ENCODE results near the gene PLCD3. TPM values are rescaled to one million over a fixed set of nuclear protein-coding genes. Genes with fewer than 3 reads are reported as not detected.

PLCD3 gene
- total and polyA plus RNA-seq, 2 of the 8 experiments (the other 6 are each of a cell fraction or from before 2014, with no cell fraction given) = 26.5 to 48.1 TPM

GRCh38 chr17:45098869-45099616 is 33.3 kb downstream of the PLCD3 start:
- peak; percentile 36 for FAIRE-seq
- WGBS, 2 experiments (ENCODE audit: extremely low coverage in 1 of 2, insufficient coverage in 1 of 2, insufficient read length in 1 of 2, insufficient replicate concordance in 2 of 2, low coverage in 1 of 2, low lambda C conversion rate in 2 of 2, missing lambda C conversion rate in 1 of 2) = 62% methylated on average over 9 of the region's 9 CpGs; no CpG with 5 or more reads in 1 of the 2 experiments
- TF ChIP-seq RAD21 (IDR thresholded peaks at IDR 0.05 in 1 of 2, conservative IDR thresholded peaks at IDR 0.05 in 1 of 2; ENCODE audit: low read depth in 2 of 2, low read length in 2 of 2) = peak; percentile 73 to 76
- peak; percentile 20; the same call in 1 of the 2 replicates for TF ChIP-seq POLR2AphosphoS5 (IDR thresholded peaks at IDR 0.05; ENCODE audit: low read depth, low read length)
- no peak for TF ChIP-seq HDAC2 (IDR thresholded peaks at IDR 0.05; ENCODE audit: borderline replicate concordance in 1 of 2, low read depth in 2 of 2, low read length in 2 of 2)
- no peak for TF ChIP-seq SAP30 (IDR thresholded peaks at IDR 0.05; ENCODE audit: insufficient read depth, insufficient replicate concordance, low read length)
- 0 out of 2 replicates have a peak, but pooled peaks have one; percentile 26 for TF ChIP-seq YY1 (IDR thresholded peaks at IDR 0.05; ENCODE audit: low read depth, low read length)

More at GRCh38 chr17:45098869-45099616, 33.3 kb downstream of the PLCD3 start:
- Histone ChIP-seq H2BK12ac (ENCODE audit: low read depth, low read length) (no peak overlapping the region), H2BK120ac (replicated peaks; ENCODE audit: low read depth, low read length) (no peak overlapping the region), H3K18ac (ENCODE audit: extremely low read depth, low read length) (no peak overlapping the region), H2BK20ac (ENCODE audit: low read length) (no peak overlapping the region), H4K20me1 (replicated peaks in 1 of 2; ENCODE audit: control insufficient read depth in 1 of 2, insufficient read depth in 2 of 2, low read length in 2 of 2) (peaks cover 0 to 9% of the 10 kb centered on the region in 2 experiments), H3K36me3 (ENCODE audit: control insufficient read depth in 2 of 4, insufficient read depth in 4 of 4, low read length in 3 of 4) (peaks cover 30 to 62% (median 56%) of the 10 kb centered on the region in 4 experiments), H2AFZ (ENCODE audit: low read length) (no peak overlapping the region), H3K27me3 (replicated peaks in 1 of 4; ENCODE audit: control insufficient read depth in 3 of 4, extremely low read depth in 1 of 4, insufficient read depth in 3 of 4, low read length in 3 of 4) (no peaks in the 10 kb centered on the region), H3K23ac (ENCODE audit: insufficient read length) (no peak overlapping the region), H3K79me2 (ENCODE audit: control insufficient read depth in 1 of 2, insufficient read depth in 2 of 2, low read length in 2 of 2) (no peaks in the 10 kb centered on the region), H3K23me2 (ENCODE audit: low read depth, low read length) (no peaks in the 10 kb centered on the region), H2BK5ac (ENCODE audit: low read depth, low read length) (no peak overlapping the region), H3K14ac (ENCODE audit: insufficient read length) (no peak overlapping the region), H3K9me3 (ENCODE audit: insufficient read depth in 2 of 2, low read depth in 1 of 2, low read length in 1 of 2) (no peaks in the 10 kb centered on the region), H3K79me1 (ENCODE audit: low read depth, low read length) (no peaks in the 10 kb centered on the region), H4K5ac (ENCODE audit: insufficient read length, low read depth, low read length) (no peak overlapping the region), H4K91ac (replicated peaks; ENCODE audit: insufficient read length, low read length) (no peak overlapping the region), H3K4ac (replicated peaks; ENCODE audit: insufficient read length, low read depth, low read length) (no peak overlapping the region), H3K56ac (replicated peaks; ENCODE audit: insufficient read length, low read depth, low read length) (no peak overlapping the region), H4K8ac (ENCODE audit: extremely low read depth, insufficient read depth, low read length) (0 out of 2 replicates have a peak overlapping the region, but pooled peaks have one; percentile 39), H3K4me3 (ENCODE audit: extremely low read depth in 1 of 4, insufficient read depth in 2 of 4, low read depth in 3 of 4, low read length in 4 of 4) (no peak overlapping the region), H2BK15ac (ENCODE audit: low read length) (no peak overlapping the region), H3K27ac (ENCODE audit: low read depth, low read length) (no peak overlapping the region), H3K4me2 (ENCODE audit: insufficient read depth in 1 of 2, low read depth in 2 of 2, low read length in 2 of 2) (no peak overlapping the region), H2AK5ac (ENCODE audit: low read depth, low read length) (no peak overlapping the region), H3K4me1 (replicated peaks in 1 of 4; ENCODE audit: control insufficient read depth in 3 of 4, insufficient read depth in 4 of 4, low read length in 3 of 4) (no peaks in the 10 kb centered on the region; a peak in 1 of 7 replicates), H3K9ac (replicated peaks in 1 of 4; ENCODE audit: extremely low read depth in 1 of 4, low read depth in 3 of 4, low read length in 3 of 4) (no peak overlapping the region)
- ChIA-PET POLR2A (ENCODE audit: partially characterized antibody) (interaction anchor here (0.6 to 1.7 kb wide), 12 partner anchors 8 to 400 kb away, joined by 3 to 7 read pairs (median 4); partner anchors contain the start of gene HEXIM1), CTCF (ENCODE audit: partially characterized antibody) (interaction anchor here (0.6 to 7.5 kb wide), 52 partner anchors 8 to 364 kb away, joined by 3 to 69 read pairs (median 5); partner anchors contain the start of genes ACBD4, HEXIM1 and PLCD3)
- peak; percentile 63 to 95 for DNase-seq (ENCODE audit: low read depth in 1 of 2, low spot score in 2 of 2)
